SH-SY5Y (cell line): ENCODE measurements around the gene OSBPL10.

Experiments used
- GATA2 ChIP-seq: IDR thresholded peaks from 2 replicates; pipeline ENCODE4 v1.6.1; 2011; ENCODE audit warnings: mild to moderate bottlenecking, low read depth, low read length
- GATA3 ChIP-seq: IDR thresholded peaks from 2 replicates; pipeline ENCODE4 v1.6.1; 2011; ENCODE audit warnings: low read depth, mild to moderate bottlenecking, low read length, moderate library complexity

Gene OSBPL10

GRCh38 chr3:31747785-31748184 lies 233.3 kb downstream of the OSBPL10 start:
- TF ChIP-seq GATA2 (no peak), GATA3 (no peak)

GRCh38 chr3:31744913-31745312 lies 236.1 kb downstream of the OSBPL10 start:
- no peak for TF ChIP-seq GATA3
- no peak for TF ChIP-seq GATA2

GRCh38 chr3:31743331-31744089 lies 237.6 kb downstream of the OSBPL10 start:
- TF ChIP-seq GATA2 (no peak), GATA3 (no peak)

GRCh38 chr3:31740397-31740796 lies 240.7 kb downstream of the OSBPL10 start:
- TF ChIP-seq GATA3, result no peak
- TF ChIP-seq GATA2, result no peak

- no peak for TF ChIP-seq GATA3
- TF ChIP-seq GATA2, result no peak
These were observed 242.7 kb downstream of the OSBPL10 start for GRCh38 chr3:31738412-31738811.

- TF ChIP-seq GATA3 (no peak), GATA2 (no peak)
These were observed 245.4 kb downstream of the OSBPL10 start for GRCh38 chr3:31735667-31736066.

GRCh38 chr3:31733234-31733667 lies 247.8 kb downstream of the OSBPL10 start:
- TF ChIP-seq GATA3, result peak; percentile 69
- peak; percentile 54; the same call in 1 of the 2 replicates for TF ChIP-seq GATA2

- no peak for TF ChIP-seq GATA3
- no peak for TF ChIP-seq GATA2
These were observed 248.5 kb downstream of the OSBPL10 start for GRCh38 chr3:31732548-31732947.

- TF ChIP-seq GATA2 (no peak), GATA3 (no peak)
These were observed 251.5 kb downstream of the OSBPL10 start for GRCh38 chr3:31729573-31729972.

GRCh38 chr3:31729082-31729481 lies 252.0 kb downstream of the OSBPL10 start:
- TF ChIP-seq GATA3, result no peak
- TF ChIP-seq GATA2, result no peak

GRCh38 chr3:31728403-31728802 lies 252.7 kb downstream of the OSBPL10 start:
- TF ChIP-seq GATA3, result no peak
- no peak for TF ChIP-seq GATA2

GRCh38 chr3:31725976-31726375 lies 255.1 kb downstream of the OSBPL10 start:
- TF ChIP-seq GATA3 (no peak), GATA2 (no peak)

- TF ChIP-seq GATA2 (no peak), GATA3 (no peak)
These were observed 255.5 kb downstream of the OSBPL10 start for GRCh38 chr3:31725568-31725967.

GRCh38 chr3:31724651-31725050 lies 256.4 kb downstream of the OSBPL10 start:
- TF ChIP-seq GATA3 (no peak), GATA2 (no peak)

GRCh38 chr3:31724116-31724515 lies 256.9 kb downstream of the OSBPL10 start:
- TF ChIP-seq GATA3, result no peak
- no peak for TF ChIP-seq GATA2
